HG02970 (cell line): Measurements from ENCODE around the gene TRAPPC5.
"Not testable (repeated sequence)": the region's sequence is repeated elsewhere in the genome, so short reads cannot be mapped to it uniquely, and the experiment has no call there.

ENCODE experiments used
- ATAC-seq: cut with Tn5 transposase; IDR thresholded peaks from one replicate; pipeline ENCODE4 v1.9.1; 2021; ENCODE audit warnings: mild to moderate bottlenecking, moderate library complexity, moderate number of reproducible peaks; ENCODE audit not compliant: unreplicated experiment, low FRiP score

Gene TRAPPC5

GRCh38 chr19:7680606-7681339 is at the start of gene TRAPPC5:
Gene TRAPPC5 (plus strand): TSS chr19:7680833. CDS start chr19:7682254, 1,421 bp downstream.
- peak; percentile 37 for ATAC-seq

- ATAC-seq = no peak
Measured at GRCh38 chr19:7631577-7631976, 49.1 kb upstream of the TRAPPC5 start.

- no peak for ATAC-seq
Measured at GRCh38 chr19:7632340-7633203, 48.1 kb upstream of the TRAPPC5 start.

GRCh38 chr19:7633698-7634097 is 46.9 kb upstream of the TRAPPC5 start, which contains the start of gene PCP2:
Gene PCP2 (minus strand): TSS chr19:7633719. CDS start chr19:7633457, 262 bp downstream.
- no peak for ATAC-seq

- ATAC-seq = no peak
Measured at GRCh38 chr19:7635670-7636069, 45.0 kb upstream of the TRAPPC5 start.

GRCh38 chr19:7636317-7636690 is 44.3 kb upstream of the TRAPPC5 start:
- no peak for ATAC-seq

- peak; percentile 75 for ATAC-seq
Measured at GRCh38 chr19:7636691-7637373, 43.8 kb upstream of the TRAPPC5 start, which contains the start of gene STXBP2. Gene STXBP2 (plus strand): TSS chr19:7637110. CDS start chr19:7637150, 40 bp downstream.

- no peak for ATAC-seq
Measured at GRCh38 chr19:7637374-7638256, 43.0 kb upstream of the TRAPPC5 start.

GRCh38 chr19:7638802-7639465 is 41.7 kb upstream of the TRAPPC5 start:
- no peak for ATAC-seq

- ATAC-seq = no peak
Measured at GRCh38 chr19:7639863-7640348, 40.7 kb upstream of the TRAPPC5 start.

GRCh38 chr19:7640803-7641202 is 39.8 kb upstream of the TRAPPC5 start:
- ATAC-seq = no peak

- ATAC-seq = no peak
Measured at GRCh38 chr19:7641290-7642276, 39.0 kb upstream of the TRAPPC5 start.

GRCh38 chr19:7642295-7643030 is 38.2 kb upstream of the TRAPPC5 start:
- no peak for ATAC-seq

GRCh38 chr19:7643031-7643415 is 37.6 kb upstream of the TRAPPC5 start:
- ATAC-seq = no peak

GRCh38 chr19:7643629-7644549 is 36.7 kb upstream of the TRAPPC5 start:
- not testable (repeated sequence) for ATAC-seq

GRCh38 chr19:7644550-7644877 is 36.1 kb upstream of the TRAPPC5 start:
- no peak for ATAC-seq
